ENCODE measurements around the gene MEGF6.

Gene MEGF6

DNA sequence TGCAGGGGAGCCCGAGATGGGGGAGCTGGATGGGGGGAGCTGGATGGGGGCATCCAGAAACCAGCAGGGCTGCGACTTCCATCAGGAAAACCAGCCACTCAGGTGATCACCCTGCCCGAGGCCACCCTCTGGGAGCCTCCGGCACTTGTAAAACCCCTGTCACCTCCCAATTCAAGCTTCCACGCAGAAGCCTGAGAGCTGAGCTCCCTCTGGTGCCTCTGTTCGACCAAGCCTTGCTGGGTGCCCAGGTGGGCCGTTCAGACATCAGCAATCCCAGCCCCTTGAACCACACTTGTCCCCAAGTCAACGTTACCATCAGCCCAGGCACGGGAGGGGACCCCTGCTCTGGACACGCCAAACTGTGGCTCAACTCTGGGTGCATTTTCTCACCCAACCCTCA lies 59.6 kb downstream of the MEGF6 start:
- Histone ChIP-seq H3K27ac (ENCODE audit: low read depth, low read length) (no peak overlapping the region), H4K20me1 (ENCODE audit: control insufficient read depth, insufficient read depth, low read depth, low read length) (no peaks in the 10 kb centered on the region), H3K27me3 (ENCODE audit: control insufficient read depth, low read length) (no peaks in the 10 kb centered on the region), H3K9me2 (replicated peaks; ENCODE audit: control insufficient read depth, low read length) (no peaks in the 10 kb centered on the region), H3F3A (ENCODE audit: control insufficient read depth, insufficient read depth) (no peaks in the 10 kb centered on the region), H3K36me3 (ENCODE audit: control insufficient read depth, low read length) (no peaks in the 10 kb centered on the region), H3K4me3 (ENCODE audit: low read length) (no peak overlapping the region), H3K4me2 (ENCODE audit: low read length) (no peak overlapping the region), H3K4me1 (ENCODE audit: control insufficient read depth, low read length) (no peaks in the 10 kb centered on the region), H3K79me2 (ENCODE audit: control insufficient read depth, low read length) (no peaks in the 10 kb centered on the region), H3K9me3 (ENCODE audit: control insufficient read depth, insufficient read depth, low read length) (no peaks in the 10 kb centered on the region)
- no peak for TF ChIP-seq EZH2phosphoT487 (IDR thresholded peaks at IDR 0.05; ENCODE audit: borderline replicate concordance, low read length)
- TF ChIP-seq, protein P1, sequence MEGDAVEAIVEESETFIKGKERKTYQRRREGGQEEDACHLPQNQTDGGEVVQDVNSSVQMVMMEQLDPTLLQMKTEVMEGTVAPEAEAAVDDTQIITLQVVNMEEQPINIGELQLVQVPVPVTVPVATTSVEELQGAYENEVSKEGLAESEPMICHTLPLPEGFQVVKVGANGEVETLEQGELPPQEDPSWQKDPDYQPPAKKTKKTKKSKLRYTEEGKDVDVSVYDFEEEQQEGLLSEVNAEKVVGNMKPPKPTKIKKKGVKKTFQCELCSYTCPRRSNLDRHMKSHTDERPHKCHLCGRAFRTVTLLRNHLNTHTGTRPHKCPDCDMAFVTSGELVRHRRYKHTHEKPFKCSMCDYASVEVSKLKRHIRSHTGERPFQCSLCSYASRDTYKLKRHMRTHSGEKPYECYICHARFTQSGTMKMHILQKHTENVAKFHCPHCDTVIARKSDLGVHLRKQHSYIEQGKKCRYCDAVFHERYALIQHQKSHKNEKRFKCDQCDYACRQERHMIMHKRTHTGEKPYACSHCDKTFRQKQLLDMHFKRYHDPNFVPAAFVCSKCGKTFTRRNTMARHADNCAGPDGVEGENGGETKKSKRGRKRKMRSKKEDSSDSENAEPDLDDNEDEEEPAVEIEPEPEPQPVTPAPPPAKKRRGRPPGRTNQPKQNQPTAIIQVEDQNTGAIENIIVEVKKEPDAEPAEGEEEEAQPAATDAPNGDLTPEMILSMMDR (IDR thresholded peaks at IDR 0.05; ENCODE audit: low read depth, low read length, poor library complexity, severe bottlenecking) = no peak

DNA sequence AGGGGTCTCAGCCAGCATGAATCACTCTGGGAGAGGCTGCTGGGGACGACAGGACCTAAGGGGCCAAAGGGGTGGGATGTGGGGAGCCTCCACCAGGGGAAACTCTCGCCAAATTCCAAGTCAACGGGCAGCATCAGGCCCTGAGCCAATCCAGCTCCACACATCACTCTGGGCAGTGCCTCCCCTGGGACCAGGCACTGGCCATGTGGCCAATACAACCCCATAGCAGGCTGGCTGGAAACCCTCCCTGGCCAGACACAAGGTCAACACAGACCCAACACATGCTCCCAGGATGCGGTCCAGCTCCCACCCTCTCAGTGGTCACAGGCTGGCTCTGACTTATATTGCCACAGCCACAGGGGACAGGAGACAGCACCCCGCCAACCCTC lies 60.0 kb downstream of the MEGF6 start:
- H3K4me1 ChIP-seq (ENCODE audit: control insufficient read depth, low read length) = no peaks in the 10 kb centered on the region

DNA sequence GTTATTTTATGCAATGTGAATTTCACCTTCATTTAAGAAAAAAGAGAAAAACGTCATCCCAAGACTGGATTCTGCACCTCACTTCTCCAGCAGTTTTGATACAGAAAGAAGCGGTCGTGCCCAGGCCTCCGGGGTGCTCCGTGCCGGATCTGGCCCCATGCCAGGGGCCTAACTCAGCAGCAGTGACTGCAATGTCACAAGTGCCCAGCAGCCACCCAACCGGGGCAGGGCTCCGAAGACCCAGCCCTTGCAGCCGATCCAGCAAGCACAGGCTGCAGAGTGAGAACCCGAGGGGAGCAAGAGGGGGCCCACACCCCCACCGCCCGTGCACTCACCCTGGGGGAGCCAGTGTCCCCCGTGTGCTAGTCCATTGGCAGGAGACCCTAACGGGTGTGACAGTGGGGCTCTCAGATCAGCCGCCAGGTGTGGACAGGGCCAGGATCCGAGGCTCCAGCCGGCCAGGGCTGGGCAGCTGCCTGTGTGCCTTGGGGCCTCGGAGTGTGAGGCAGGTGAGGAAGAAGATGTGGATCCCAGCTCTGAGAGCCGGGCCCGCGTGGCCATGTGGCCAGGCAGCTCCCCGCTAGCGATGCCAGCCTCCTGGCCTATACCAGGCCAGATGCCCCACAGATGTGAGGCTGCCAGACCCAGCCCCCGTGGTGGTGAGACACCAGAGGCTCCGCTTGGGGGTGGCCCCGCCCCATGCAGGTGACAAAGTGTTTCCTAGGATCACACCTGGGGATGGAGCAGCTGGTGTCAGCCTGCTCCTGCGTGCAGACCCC lies 60.6 kb downstream of the MEGF6 start:
- H3K27ac ChIP-seq (ENCODE audit: low read depth, low read length) = no peak overlapping the region
- no peaks in the 10 kb centered on the region for H3K79me2 ChIP-seq (ENCODE audit: control insufficient read depth, low read length)
- TF ChIP-seq EZH2phosphoT487 (IDR thresholded peaks at IDR 0.05; ENCODE audit: borderline replicate concordance, low read length) = no peak
- TF ChIP-seq, protein P1 (IDR thresholded peaks at IDR 0.05; ENCODE audit: low read depth, low read length, poor library complexity, severe bottlenecking) = no peak
- H3K9me2 ChIP-seq (replicated peaks; ENCODE audit: control insufficient read depth, low read length) = no peaks in the 10 kb centered on the region
- H3K4me3 ChIP-seq (ENCODE audit: low read length) = no peak overlapping the region
- no peaks in the 10 kb centered on the region for H3K36me3 ChIP-seq (ENCODE audit: control insufficient read depth, low read length)
- H3K4me1 ChIP-seq (ENCODE audit: control insufficient read depth, low read length) = no peaks in the 10 kb centered on the region
- H3F3A ChIP-seq (ENCODE audit: control insufficient read depth, insufficient read depth) = no peaks in the 10 kb centered on the region
- no peaks in the 10 kb centered on the region for H4K20me1 ChIP-seq (ENCODE audit: control insufficient read depth, insufficient read depth, low read depth, low read length)
- no peaks in the 10 kb centered on the region for H3K9me3 ChIP-seq (ENCODE audit: control insufficient read depth, insufficient read depth, low read length)
- no peak overlapping the region for H3K4me2 ChIP-seq (ENCODE audit: low read length)
- no peaks in the 10 kb centered on the region for H3K27me3 ChIP-seq (ENCODE audit: control insufficient read depth, low read length)

More for the DNA sequence above, 60.0 kb downstream of the MEGF6 start:
- Histone ChIP-seq H3K9me3 (ENCODE audit: control insufficient read depth, insufficient read depth, low read length) (no peaks in the 10 kb centered on the region), H3K36me3 (ENCODE audit: control insufficient read depth, low read length) (no peaks in the 10 kb centered on the region), H3K4me3 (ENCODE audit: low read length) (no peak overlapping the region), H4K20me1 (ENCODE audit: control insufficient read depth, insufficient read depth, low read depth, low read length) (no peaks in the 10 kb centered on the region), H3K27ac (ENCODE audit: low read depth, low read length) (no peak overlapping the region), H3K27me3 (ENCODE audit: control insufficient read depth, low read length) (no peaks in the 10 kb centered on the region), H3K4me2 (ENCODE audit: low read length) (no peak overlapping the region), H3K9me2 (replicated peaks; ENCODE audit: control insufficient read depth, low read length) (no peaks in the 10 kb centered on the region), H3K79me2 (ENCODE audit: control insufficient read depth, low read length) (no peaks in the 10 kb centered on the region), H3F3A (ENCODE audit: control insufficient read depth, insufficient read depth) (no peaks in the 10 kb centered on the region)
- TF ChIP-seq, protein P1 (IDR thresholded peaks at IDR 0.05; ENCODE audit: low read depth, low read length, poor library complexity, severe bottlenecking) = no peak
- TF ChIP-seq EZH2phosphoT487 (IDR thresholded peaks at IDR 0.05; ENCODE audit: borderline replicate concordance, low read length) = no peak
